Tibial nerve (tissue), 4 donors: ENCODE results near the gene DSN1. TPM values are rescaled to one million over a fixed set of nuclear protein-coding genes. Genes with fewer than 3 reads are reported as not detected.

ENCODE experiments used
- DNase-seq, 2 donors: peaks; one replicate each; pipeline ENCODE4 v3.0.0-alpha.2; 2019; ENCODE audit warnings: low spot score in 2 of 2
- H3K27ac ChIP-seq, 4 donors: fragments of 200-600 bp; sonication (generic) in 3 of 4; one replicate each; pipeline ENCODE4 v1.5.1; 2017 to 2019; ENCODE audit warnings: mild to moderate bottlenecking in 1 of 4
- H3K27me3 ChIP-seq, 2 donors: fragments of 200-600 bp; sonication (generic) in 1 of 2; one replicate each; pipeline versions ENCODE4 v1.5.1 to v1.6.0; 2017 to 2019
- H3K36me3 ChIP-seq, 3 donors: fragments of 200-600 bp; sonication (generic); one replicate each; pipeline ENCODE4 v1.5.1; 2018 to 2019
- H3K4me1 ChIP-seq, 4 donors: fragments of 200-600 bp; sonication (generic) in 3 of 4; one replicate each; pipeline ENCODE4 v1.5.1; 2017 to 2019
- H3K4me3 ChIP-seq, 4 donors: fragments of 200-600 bp; sonication (generic) in 3 of 4; one replicate each; pipeline ENCODE4 v1.5.1; 2017 to 2019; ENCODE audit warnings: mild to moderate bottlenecking in 1 of 4, moderate library complexity in 1 of 4
- H3K9me3 ChIP-seq, 4 donors: fragments of 200-600 bp; sonication (generic) in 3 of 4; one replicate each; pipeline ENCODE4 v1.5.1; 2017 to 2019
- EP300 ChIP-seq, 2 donors: sonication (generic); formaldehyde crosslinking; IDR thresholded peaks; one replicate each; pipeline ENCODE4 v1.6.1; 2017; ENCODE audit warnings: antibody characterized with exemption in 2 of 2, mild to moderate bottlenecking in 1 of 2
- POLR2A ChIP-seq, 2 donors: fragments of 450-650 bp; IDR thresholded peaks; one replicate each; pipeline ENCODE4 v1.6.1; 2017; ENCODE audit warnings: antibody characterized with exemption in 2 of 2, mild to moderate bottlenecking in 2 of 2, moderate library complexity in 2 of 2
- WGBS, 2 donors: methylation state at CpG; one replicate each; pipeline ENCODE4 v1.1.5; 2018; 5-methylcytosine and 5-hydroxymethylcytosine counted together
- total RNA-seq, 4 donors: library from RNA; depleted of rRNA; stranded (reverse); fragments of >200 nt; gene quantifications; one replicate each; pipeline ENCODE4 v1.1.0, GENCODE V29; 2016
- TF ChIP-seq, protein P1 (sequence below), 5 experiments: fragments of 200-600 bp in 3 of 5; fragments of 450-650 bp in 2 of 5; sonication (generic) in 3 of 5; IDR thresholded peaks; one replicate each; pipeline ENCODE4 v1.5.1; 2016 to 2019; ENCODE audit warnings: antibody characterized with exemption in 5 of 5, mild to moderate bottlenecking in 3 of 5, moderate library complexity in 2 of 5

DSN1 gene
- total RNA-seq, 4 donors from 2014 or later = 5.4 to 14.9 (median 8.6) TPM

GRCh38 chr20:36819659-36820058, 46.1 kb upstream of the DSN1 start:
- TF ChIP-seq, protein P1, sequence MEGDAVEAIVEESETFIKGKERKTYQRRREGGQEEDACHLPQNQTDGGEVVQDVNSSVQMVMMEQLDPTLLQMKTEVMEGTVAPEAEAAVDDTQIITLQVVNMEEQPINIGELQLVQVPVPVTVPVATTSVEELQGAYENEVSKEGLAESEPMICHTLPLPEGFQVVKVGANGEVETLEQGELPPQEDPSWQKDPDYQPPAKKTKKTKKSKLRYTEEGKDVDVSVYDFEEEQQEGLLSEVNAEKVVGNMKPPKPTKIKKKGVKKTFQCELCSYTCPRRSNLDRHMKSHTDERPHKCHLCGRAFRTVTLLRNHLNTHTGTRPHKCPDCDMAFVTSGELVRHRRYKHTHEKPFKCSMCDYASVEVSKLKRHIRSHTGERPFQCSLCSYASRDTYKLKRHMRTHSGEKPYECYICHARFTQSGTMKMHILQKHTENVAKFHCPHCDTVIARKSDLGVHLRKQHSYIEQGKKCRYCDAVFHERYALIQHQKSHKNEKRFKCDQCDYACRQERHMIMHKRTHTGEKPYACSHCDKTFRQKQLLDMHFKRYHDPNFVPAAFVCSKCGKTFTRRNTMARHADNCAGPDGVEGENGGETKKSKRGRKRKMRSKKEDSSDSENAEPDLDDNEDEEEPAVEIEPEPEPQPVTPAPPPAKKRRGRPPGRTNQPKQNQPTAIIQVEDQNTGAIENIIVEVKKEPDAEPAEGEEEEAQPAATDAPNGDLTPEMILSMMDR (IDR thresholded peaks at IDR 0.05) = no peak
- TF ChIP-seq POLR2A (IDR thresholded peaks at IDR 0.05) = no peak
- TF ChIP-seq EP300 (IDR thresholded peaks at IDR 0.05) = no peak
- Histone ChIP-seq H3K4me3 (no peak overlapping the region), H3K27ac (peak overlapping the region in 2 of 4 donors; percentile 51 to 75), H3K36me3 (peaks cover 0 to 50% (median 4%) of the 10 kb centered on the region in 3 donors), H3K27me3 (no peaks in the 10 kb centered on the region), H3K4me1 (peaks cover 0 to 44% (median 8%) of the 10 kb centered on the region in 4 donors), H3K9me3 (no peaks in the 10 kb centered on the region)
- DNase-seq = no peak
- WGBS, 2 donors = 35 to 43% methylated on average over 5 of the region's 5 CpGs

DNA sequence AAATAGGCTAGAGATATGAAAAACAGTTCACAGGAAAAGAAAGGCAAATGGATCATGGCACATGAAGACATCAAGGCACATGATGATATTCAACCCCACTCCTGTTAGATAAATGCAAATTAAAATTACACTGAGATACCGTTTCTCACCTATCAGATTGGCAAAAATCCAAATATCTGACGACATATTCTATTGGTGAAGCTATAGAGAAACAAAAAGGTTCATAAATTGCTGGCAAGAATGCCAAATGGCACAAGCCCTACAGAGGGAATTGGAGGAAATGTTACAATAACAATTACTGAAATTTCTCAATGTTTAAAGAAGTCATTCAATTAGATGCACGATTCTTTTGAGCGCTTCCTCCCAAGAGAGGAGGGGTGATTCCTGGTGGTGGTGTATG, 45.3 kb upstream of the DSN1 start:
- TF ChIP-seq, protein P1 (IDR thresholded peaks at IDR 0.05) = no peak
- TF ChIP-seq POLR2A (IDR thresholded peaks at IDR 0.05) (no peak), EP300 (IDR thresholded peaks at IDR 0.05) (no peak)
- H3K9me3 ChIP-seq = no peaks in the 10 kb centered on the region
- peak overlapping the region in 1 of 4 donors; percentile 5 for H3K27ac ChIP-seq
- no peak overlapping the region for H3K4me3 ChIP-seq
- no peaks in the 10 kb centered on the region for H3K27me3 ChIP-seq
- no peak for DNase-seq
- H3K36me3 ChIP-seq = peaks cover 0 to 54% (median 4%) of the 10 kb centered on the region in 3 donors
- 53 to 58% methylated on average over 4 of the region's 4 CpGs for WGBS, 2 donors
- peaks cover 0 to 44% (median 8%) of the 10 kb centered on the region in 4 donors for H3K4me1 ChIP-seq

DNA sequence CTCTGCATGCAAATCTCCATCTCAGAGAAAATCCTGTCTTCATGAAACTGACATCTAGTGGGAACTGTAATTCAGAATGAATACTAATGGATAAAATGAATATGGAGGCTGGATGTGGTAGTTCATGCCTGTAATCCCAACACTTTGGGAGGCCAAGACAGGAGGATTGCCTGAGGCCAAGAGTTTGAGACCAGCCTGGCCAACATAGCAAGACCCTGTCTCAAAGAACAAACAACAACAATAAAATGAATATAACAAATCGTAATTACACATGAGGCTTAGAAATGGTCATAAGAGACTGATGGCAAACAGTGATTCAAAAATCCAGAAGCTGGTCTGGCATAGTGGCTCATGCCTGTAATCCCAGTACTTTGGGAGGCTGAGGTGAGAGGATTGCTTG, 44.6 kb upstream of the DSN1 start:
- no peak for DNase-seq
- Histone ChIP-seq H3K4me3 (no peak overlapping the region), H3K36me3 (peaks cover 0 to 50% (median 4%) of the 10 kb centered on the region in 3 donors), H3K27me3 (no peaks in the 10 kb centered on the region), H3K27ac (no peak overlapping the region), H3K4me1 (peaks cover 0 to 41% (median 7%) of the 10 kb centered on the region in 4 donors), H3K9me3 (no peaks in the 10 kb centered on the region)
- WGBS, 2 donors = 97 to 100% methylated on average over 1 of the region's 1 CpG
- TF ChIP-seq, protein P1 (IDR thresholded peaks at IDR 0.05) = no peak
- no peak for TF ChIP-seq EP300 (IDR thresholded peaks at IDR 0.05)
- no peak for TF ChIP-seq POLR2A (IDR thresholded peaks at IDR 0.05)

DNA sequence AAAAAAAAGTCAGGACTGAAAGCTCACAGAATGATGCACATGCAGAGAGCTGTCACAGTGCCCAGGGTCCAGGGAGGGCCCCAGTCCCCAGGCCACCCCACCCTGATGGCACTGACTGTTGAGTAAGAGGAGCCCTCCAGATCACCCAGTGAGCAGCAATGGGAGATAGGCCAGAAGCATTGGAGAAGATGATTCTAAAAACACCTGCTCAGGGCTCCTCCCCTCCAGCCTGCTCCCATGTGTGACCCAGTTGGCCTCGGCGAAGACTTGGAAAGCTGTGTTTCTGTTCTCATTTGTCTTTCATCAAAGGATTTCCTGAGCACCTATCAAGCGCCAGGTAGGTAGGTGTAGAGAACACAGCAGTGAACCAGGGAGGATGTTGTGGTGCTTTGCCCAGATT, 43.9 kb upstream of the DSN1 start:
- Histone ChIP-seq H3K27ac (no peak overlapping the region), H3K4me1 (peaks cover 0 to 35% (median 4%) of the 10 kb centered on the region in 4 donors), H3K4me3 (no peak overlapping the region), H3K27me3 (no peaks in the 10 kb centered on the region), H3K36me3 (peaks cover 0 to 50% (median 4%) of the 10 kb centered on the region in 3 donors), H3K9me3 (no peaks in the 10 kb centered on the region)
- 92% methylated on average over 3 of the region's 3 CpGs for WGBS, 2 donors
- TF ChIP-seq EP300 (IDR thresholded peaks at IDR 0.05) = no peak
- no peak for TF ChIP-seq POLR2A (IDR thresholded peaks at IDR 0.05)
- TF ChIP-seq, protein P1 (IDR thresholded peaks at IDR 0.05) = no peak
- no peak for DNase-seq

- Histone ChIP-seq H3K4me3 (no peak overlapping the region), H3K4me1 (peaks cover 0 to 20% (median 0%) of the 10 kb centered on the region in 4 donors), H3K27me3 (no peaks in the 10 kb centered on the region), H3K9me3 (no peaks in the 10 kb centered on the region), H3K27ac (no peak overlapping the region), H3K36me3 (peaks cover 0 to 69% (median 4%) of the 10 kb centered on the region in 3 donors)
- DNase-seq = no peak
- TF ChIP-seq POLR2A (IDR thresholded peaks at IDR 0.05) = no peak
- no peak for TF ChIP-seq EP300 (IDR thresholded peaks at IDR 0.05)
- TF ChIP-seq, protein P1 (IDR thresholded peaks at IDR 0.05) = no peak
- 93 to 95% methylated on average over 34 to 40 of the region's 49 CpGs for WGBS, 2 donors
Measured at GRCh38 chr20:36815454-36816091, 42.0 kb upstream of the DSN1 start.
